ENCODE measurements around the gene VWA5B1. TPM values are rescaled to one million over a fixed set of nuclear protein-coding genes. Genes with fewer than 3 reads are reported as not detected.

The VWA5B1 gene
- total and polyA plus RNA-seq, 10 of the 15 experiments (the other 5 are each of a cell fraction or from before 2014, with no cell fraction given), result under 0.01 to 0.05 (median 0.01) TPM; not detected in 7

DNA sequence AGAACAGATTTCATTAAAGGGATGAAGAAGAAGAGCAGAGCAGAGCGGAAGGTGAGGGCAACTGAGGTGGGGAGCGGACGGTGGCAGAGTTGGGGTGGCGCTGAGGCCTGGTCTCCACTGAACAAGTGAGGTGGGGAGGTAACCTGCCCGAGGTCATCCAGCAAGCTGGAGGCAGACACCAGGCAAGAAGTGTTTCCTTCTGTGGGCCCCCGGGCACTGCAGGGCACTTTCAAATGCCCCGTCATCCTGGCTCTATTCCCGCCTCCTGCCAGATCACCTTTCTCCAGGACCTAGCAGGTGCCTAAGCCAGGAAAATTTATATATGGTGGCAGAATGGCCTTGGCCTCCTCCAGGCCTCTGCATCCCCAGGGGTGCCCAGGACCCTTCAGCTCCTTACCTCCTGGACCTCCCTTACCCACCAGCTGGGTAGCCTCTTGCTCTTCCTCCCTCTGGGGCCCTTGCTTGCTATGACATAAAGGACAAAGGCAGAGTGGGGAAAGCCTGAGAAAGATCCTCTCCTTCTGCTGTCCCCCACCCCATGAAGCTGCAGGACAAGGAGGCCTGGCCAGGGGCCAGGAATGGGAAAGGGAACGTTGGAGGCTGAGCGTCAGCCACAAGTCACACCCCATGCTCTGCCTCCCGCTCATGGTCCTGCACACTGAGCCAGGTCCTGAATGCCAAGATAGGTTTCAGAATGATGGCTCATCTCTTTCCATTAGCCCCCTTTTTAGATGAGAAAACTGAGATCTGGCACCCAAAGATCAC is 29.0 kb downstream of the VWA5B1 start (continued):
- TF ChIP-seq, protein P1, sequence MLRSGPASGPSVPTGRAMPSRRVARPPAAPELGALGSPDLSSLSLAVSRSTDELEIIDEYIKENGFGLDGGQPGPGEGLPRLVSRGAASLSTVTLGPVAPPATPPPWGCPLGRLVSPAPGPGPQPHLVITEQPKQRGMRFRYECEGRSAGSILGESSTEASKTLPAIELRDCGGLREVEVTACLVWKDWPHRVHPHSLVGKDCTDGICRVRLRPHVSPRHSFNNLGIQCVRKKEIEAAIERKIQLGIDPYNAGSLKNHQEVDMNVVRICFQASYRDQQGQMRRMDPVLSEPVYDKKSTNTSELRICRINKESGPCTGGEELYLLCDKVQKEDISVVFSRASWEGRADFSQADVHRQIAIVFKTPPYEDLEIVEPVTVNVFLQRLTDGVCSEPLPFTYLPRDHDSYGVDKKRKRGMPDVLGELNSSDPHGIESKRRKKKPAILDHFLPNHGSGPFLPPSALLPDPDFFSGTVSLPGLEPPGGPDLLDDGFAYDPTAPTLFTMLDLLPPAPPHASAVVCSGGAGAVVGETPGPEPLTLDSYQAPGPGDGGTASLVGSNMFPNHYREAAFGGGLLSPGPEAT (IDR thresholded peaks at IDR 0.05; ENCODE audit: low read depth), result no peak
- TF ChIP-seq NR2C2 (IDR thresholded peaks at IDR 0.05; ENCODE audit: borderline replicate concordance, control insufficient read depth, insufficient read length, low read depth), result no peak

DNA sequence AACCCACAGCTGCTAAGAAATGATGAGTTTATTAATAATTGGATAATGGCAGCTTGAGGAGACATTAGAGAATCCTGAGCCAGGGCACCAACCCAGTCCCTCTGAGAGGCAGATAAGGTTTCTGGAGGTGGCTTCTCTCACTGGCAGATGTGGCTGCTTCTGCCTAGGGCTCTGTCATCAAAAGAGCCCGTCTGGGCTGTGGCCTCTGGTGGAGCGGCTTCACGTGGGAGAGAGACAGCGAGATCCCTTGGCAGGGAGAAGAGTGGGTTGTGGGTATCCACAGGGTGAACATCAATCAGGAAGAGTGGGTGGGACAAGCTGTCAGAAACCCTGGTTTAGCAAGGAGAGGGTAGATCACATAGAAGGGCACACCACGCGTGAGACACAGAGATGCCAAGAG is 30.0 kb downstream of the VWA5B1 start:
- ChIA-PET SMC1A (ENCODE audit: uncharacterized antibody, unreplicated experiment) (interaction anchor here (1.0 kb wide), 1 partner anchor 108 kb away, joined by 4 read pairs; no protein-coding TSS in a partner anchor), RAD21 (ENCODE audit: unreplicated experiment) (no interaction called here), CTCF (no interaction called here), POLR2A (interaction anchor here (0.5 kb wide), 1 partner anchor 8 kb away, joined by 8 read pairs; no protein-coding TSS in a partner anchor)
- no peak overlapping the region for H3K4me2 ChIP-seq (ENCODE audit: control insufficient read depth, insufficient read depth)
- no peak overlapping the region for H3K9ac ChIP-seq (ENCODE audit: control insufficient read depth, insufficient read depth, low read length)
- in situ Hi-C loops (cut with MboI), result no loop called here
- no peak for ATAC-seq
- no peak overlapping the region for H3K27ac ChIP-seq (ENCODE audit: control insufficient read depth, insufficient read depth)
- no peaks in the 10 kb centered on the region for H3K79me2 ChIP-seq (ENCODE audit: control insufficient read depth, insufficient read depth, low read length)
- WGBS (ENCODE audit: insufficient coverage, insufficient replicate concordance, low lambda C conversion rate, missing lambda C conversion rate), result 44% methylated on average over 4 of the region's 6 CpGs
- BruUV-seq (replicated peaks), result no TSS peak
- TF ChIP-seq SIX5 (IDR thresholded peaks at IDR 0.05; ENCODE audit: low read depth, low read length, severe bottlenecking) (no peak), TARDBP (IDR thresholded peaks at IDR 0.05; ENCODE audit: borderline replicate concordance) (no peak), ZNF24 (IDR thresholded peaks at IDR 0.05) (no peak), SRF (IDR thresholded peaks at IDR 0.05; ENCODE audit: low read depth in 2 of 2, low read length in 2 of 2) (no peak), ZNF207 (IDR thresholded peaks at IDR 0.05; ENCODE audit: borderline replicate concordance) (no peak), IKZF1 (conservative IDR thresholded peaks at IDR 0.05) (no peak), KLF5 (IDR thresholded peaks at IDR 0.05; ENCODE audit: partially characterized antibody) (no peak)
- TF ChIP-seq, protein P2, sequence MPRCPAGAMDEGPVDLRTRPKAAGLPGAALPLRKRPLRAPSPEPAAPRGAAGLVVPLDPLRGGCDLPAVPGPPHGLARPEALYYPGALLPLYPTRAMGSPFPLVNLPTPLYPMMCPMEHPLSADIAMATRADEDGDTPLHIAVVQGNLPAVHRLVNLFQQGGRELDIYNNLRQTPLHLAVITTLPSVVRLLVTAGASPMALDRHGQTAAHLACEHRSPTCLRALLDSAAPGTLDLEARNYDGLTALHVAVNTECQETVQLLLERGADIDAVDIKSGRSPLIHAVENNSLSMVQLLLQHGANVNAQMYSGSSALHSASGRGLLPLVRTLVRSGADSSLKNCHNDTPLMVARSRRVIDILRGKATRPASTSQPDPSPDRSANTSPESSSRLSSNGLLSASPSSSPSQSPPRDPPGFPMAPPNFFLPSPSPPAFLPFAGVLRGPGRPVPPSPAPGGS (IDR thresholded peaks at IDR 0.05; ENCODE audit: borderline replicate concordance, insufficient read depth, low read depth, low read length, poor library complexity, severe bottlenecking), result no peak
- TF ChIP-seq, protein P3, sequence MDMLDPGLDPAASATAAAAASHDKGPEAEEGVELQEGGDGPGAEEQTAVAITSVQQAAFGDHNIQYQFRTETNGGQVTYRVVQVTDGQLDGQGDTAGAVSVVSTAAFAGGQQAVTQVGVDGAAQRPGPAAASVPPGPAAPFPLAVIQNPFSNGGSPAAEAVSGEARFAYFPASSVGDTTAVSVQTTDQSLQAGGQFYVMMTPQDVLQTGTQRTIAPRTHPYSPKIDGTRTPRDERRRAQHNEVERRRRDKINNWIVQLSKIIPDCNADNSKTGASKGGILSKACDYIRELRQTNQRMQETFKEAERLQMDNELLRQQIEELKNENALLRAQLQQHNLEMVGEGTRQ (IDR thresholded peaks at IDR 0.05; ENCODE audit: borderline replicate concordance, low read depth, low read length), result no peak
- TF ChIP-seq, protein P4, sequence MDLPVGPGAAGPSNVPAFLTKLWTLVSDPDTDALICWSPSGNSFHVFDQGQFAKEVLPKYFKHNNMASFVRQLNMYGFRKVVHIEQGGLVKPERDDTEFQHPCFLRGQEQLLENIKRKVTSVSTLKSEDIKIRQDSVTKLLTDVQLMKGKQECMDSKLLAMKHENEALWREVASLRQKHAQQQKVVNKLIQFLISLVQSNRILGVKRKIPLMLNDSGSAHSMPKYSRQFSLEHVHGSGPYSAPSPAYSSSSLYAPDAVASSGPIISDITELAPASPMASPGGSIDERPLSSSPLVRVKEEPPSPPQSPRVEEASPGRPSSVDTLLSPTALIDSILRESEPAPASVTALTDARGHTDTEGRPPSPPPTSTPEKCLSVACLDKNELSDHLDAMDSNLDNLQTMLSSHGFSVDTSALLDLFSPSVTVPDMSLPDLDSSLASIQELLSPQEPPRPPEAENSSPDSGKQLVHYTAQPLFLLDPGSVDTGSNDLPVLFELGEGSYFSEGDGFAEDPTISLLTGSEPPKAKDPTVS (IDR thresholded peaks at IDR 0.05; ENCODE audit: low read depth, low read length), result no peak
- H3K4me1 ChIP-seq (ENCODE audit: control insufficient read depth, insufficient read depth, low read length), result peaks cover 24% of the 10 kb centered on the region
- no peak overlapping the region for H2AFZ ChIP-seq (ENCODE audit: control insufficient read depth, low read depth, low read length)
- no peak overlapping the region for H3K4me3 ChIP-seq
- DNase-seq (ENCODE audit: low read depth, low spot score), result no peak
- H4K20me1 ChIP-seq (ENCODE audit: control insufficient read depth, insufficient read depth), result no peaks in the 10 kb centered on the region
- no peak for FAIRE-seq
- intact Hi-C loops (cut with micrococcal nuclease; ENCODE audit: unreplicated experiment), result no loop called here
- H3K9me3 ChIP-seq (replicated peaks; ENCODE audit: control insufficient read depth, insufficient read depth, low read length), result no peaks in the 10 kb centered on the region; the same call in 2 of the 3 replicates
- H3K36me3 ChIP-seq (ENCODE audit: control insufficient read depth in 2 of 2, insufficient read depth in 2 of 2, low read length in 1 of 2), result no peaks in the 10 kb centered on the region
- peaks cover 0 to 2% of the 10 kb centered on the region in 2 experiments; a peak in 1 of 4 replicates for H3K27me3 ChIP-seq (replicated peaks in 1 of 2; ENCODE audit: control insufficient read depth in 2 of 2, insufficient read depth in 2 of 2, low read length in 1 of 2)
